ENCODE data around the gene CALR3.

Gene CALR3

DNA sequence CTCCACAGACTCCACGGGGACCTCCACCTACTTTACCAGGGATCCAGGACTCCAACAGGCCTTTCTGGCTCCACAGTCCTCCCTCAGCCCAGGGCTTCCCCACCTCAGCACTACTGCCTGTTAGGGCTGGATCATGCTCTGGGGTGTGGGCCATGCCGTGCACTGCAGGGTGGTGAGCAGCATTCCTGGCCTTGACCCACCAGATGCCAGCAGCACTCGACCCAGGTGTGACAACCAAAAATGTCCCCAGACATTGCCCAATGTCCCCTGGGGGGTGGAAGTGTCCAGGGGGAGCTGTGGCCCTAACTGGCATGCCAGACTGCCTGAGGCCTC is 66.2 kb downstream of the CALR3 start:
- TF ChIP-seq, protein P1, sequence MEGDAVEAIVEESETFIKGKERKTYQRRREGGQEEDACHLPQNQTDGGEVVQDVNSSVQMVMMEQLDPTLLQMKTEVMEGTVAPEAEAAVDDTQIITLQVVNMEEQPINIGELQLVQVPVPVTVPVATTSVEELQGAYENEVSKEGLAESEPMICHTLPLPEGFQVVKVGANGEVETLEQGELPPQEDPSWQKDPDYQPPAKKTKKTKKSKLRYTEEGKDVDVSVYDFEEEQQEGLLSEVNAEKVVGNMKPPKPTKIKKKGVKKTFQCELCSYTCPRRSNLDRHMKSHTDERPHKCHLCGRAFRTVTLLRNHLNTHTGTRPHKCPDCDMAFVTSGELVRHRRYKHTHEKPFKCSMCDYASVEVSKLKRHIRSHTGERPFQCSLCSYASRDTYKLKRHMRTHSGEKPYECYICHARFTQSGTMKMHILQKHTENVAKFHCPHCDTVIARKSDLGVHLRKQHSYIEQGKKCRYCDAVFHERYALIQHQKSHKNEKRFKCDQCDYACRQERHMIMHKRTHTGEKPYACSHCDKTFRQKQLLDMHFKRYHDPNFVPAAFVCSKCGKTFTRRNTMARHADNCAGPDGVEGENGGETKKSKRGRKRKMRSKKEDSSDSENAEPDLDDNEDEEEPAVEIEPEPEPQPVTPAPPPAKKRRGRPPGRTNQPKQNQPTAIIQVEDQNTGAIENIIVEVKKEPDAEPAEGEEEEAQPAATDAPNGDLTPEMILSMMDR (IDR thresholded peaks at IDR 0.05; ENCODE audit: low read depth, low read length): no peak
- in situ Hi-C loops (cut with HindIII; ENCODE audit: low sequenced_read_pairs): no loop called here
- no peak for DNase-seq (ENCODE audit: low read depth, low spot score)

DNA sequence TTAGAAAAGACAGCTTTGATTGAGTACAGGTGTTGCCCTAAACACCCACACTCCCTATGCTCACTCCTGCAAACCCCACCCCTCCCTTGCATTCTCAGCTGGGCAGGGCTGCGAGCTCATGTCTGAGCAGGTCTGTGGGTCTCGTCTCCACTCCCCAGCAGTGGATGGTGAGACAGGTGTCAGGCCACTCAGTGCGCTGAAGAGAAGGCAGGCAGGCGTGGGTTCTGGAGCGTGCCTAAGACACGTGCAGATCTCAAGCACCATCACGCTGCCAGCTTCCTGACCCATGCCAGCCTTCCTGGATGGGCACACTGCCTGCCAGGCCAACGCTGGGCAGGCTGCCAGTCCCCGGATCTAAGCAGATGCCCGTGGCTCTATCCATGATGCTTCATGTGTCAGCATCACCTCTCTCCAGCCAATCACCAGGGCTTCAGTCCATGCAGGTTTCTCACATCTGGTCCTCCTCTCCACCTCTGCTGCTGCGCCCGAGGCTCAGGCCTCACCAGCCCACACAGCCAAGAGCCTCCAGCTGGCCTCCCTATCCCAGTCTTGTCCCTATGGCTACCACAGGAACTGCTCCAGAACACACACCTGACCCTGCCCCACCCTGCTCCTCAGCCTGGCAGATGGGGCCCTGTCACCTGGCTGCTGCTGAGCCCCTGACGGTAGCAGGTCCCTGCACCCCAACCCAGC is 66.8 kb downstream of the CALR3 start:
- in situ Hi-C loops (cut with HindIII; ENCODE audit: low sequenced_read_pairs): no loop called here
- no peak overlapping the region for H3K4me3 ChIP-seq (ENCODE audit: low read depth, low read length)
- TF ChIP-seq, protein P1 (IDR thresholded peaks at IDR 0.05; ENCODE audit: low read depth, low read length): no peak
- no peak for DNase-seq (ENCODE audit: low read depth, low spot score)

More for the DNA sequence above, 66.2 kb downstream of the CALR3 start:
- no peak overlapping the region for H3K4me3 ChIP-seq (ENCODE audit: low read depth, low read length)

Data from astrocyte of the spinal cord (primary cell).